C1 segment of cervical spinal cord (tissue), 14 donors: ENCODE results near the gene MEI1.
A peak's percentile ranks its signal among the peaks of the same experiment; 100 is the strongest.

Source experiments
- DNase-seq, 14 donors: peaks; one replicate each; lab custom pipeline; 2025; lab: John Stamatoyannopoulos, UW

The MEI1 gene

DNA sequence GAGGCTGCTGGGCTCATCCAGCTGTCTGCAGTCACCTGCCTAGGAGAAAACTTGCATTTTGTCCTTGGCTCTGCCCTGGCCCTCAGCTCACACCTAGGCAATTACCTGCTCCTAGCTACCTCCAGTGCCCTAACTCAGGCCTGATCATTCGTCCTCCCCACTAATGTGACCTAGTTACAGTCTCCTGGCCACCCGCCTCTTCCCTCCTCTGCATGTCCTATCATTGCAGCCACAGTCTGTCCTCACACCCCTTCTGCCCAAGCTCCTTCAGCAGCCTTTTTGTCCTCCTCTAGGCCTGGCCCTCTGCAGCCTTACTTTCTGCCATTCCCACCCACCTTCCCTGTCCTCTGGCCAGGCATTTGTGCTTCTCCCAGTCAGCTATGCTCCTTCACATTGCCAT is 83.4 kb downstream of the MEI1 start:
- peak in 1 of 14 donors; percentile 44 for DNase-seq

DNA sequence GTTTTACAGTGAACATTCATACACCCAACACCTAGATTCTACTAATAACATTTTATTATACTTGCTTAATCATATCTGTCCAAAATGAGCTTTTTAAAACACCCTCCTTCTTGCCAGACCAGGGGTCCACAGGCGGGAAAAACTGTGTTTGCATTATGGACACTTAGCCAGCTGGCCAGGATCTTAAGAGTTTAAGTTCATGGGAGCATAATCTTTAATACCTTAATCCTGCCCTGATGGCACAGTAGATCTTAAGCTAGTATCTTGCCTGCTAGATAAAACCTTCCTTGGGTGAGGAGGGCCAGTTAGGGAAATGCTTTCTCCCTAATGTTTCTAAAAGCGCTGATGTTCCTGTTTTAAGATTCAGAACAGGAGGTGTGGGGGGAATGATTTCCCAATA is 88.0 kb downstream of the MEI1 start:
- no peak for DNase-seq

DNA sequence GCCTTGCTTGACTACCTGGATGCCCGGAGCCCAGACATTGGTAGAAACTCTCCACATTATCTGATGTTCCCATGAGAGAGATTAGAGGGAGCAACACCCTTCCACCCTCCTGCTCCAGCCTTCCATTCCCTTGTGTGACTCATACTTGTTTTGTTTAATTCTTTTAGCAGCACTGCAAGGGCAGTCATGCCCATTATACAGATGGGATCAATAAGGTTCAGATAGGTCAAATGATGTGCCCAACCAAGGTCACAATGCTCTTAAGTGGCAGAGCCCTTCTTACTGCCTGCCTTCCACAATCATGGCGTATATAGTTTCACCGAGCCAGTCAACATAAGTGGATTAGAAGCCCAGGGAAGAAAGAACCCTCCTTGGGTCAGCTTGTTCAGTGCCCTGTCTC is 94.6 kb downstream of the MEI1 start:
- DNase-seq, result no peak

DNA sequence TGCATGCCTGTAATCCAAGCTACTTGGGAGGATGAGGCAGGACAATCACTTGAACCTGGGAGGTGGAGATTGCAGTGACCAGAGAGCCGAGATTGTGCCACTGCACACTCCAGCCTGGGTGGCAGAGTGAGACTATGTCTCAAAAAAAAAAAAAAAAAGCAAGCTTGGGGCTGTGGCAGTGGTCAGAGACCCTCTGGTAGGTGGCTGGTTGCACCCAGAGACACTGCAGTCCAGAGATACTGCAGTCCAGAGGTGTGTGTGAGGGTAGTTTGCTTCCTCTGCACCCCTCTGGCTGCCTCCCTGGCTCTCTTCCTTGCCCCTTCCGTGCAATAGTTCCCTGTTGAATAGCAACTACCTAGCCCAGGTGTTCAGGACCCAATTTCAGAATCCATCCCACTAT is 99.4 kb downstream of the MEI1 start:
- no peak for DNase-seq

DNA sequence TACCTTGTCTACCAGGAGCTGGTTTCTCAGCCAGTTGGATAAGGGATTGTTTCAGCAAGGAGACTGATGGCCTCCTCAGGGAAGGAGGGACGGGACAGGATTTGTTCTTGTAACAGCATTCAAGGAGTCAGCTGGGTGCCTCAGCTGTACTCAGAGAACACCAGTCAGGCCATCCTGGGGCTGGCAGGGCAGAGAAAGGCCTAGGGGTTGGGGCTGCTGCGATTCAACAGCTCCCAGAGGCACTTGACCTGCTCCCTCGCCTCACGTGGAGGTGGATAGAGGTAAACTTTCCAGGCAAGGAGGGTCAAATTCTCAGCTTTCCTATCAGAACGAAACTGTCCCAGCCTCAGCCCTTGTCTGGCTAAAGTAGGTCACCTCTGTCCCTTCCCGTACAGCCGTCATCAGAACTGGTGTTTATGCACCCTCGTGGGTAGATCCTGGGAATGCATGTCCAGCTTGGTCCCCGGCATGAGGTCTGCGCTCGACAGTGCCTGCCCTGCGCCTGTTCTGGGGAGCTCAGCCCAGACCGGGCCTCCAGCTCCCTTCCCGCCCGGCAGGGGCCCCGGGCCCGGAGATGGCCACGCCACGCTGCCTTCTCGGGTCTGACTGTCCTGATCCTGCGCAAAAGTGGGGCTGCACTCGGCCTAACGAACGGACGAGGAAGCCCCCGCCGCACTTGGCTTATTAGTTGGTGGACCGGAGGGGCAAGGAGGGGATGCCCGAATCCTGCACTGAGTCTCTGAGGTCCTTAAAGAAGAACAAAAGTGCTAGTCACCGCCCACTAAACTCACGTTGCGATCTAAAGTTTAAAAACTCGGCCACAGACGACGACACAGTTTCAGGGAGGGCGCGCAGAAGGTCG is 100.4 kb downstream of the MEI1 start:
- DNase-seq, result peak in 8 of 14 donors; percentile 57 to 84 (median 66)

DNA sequence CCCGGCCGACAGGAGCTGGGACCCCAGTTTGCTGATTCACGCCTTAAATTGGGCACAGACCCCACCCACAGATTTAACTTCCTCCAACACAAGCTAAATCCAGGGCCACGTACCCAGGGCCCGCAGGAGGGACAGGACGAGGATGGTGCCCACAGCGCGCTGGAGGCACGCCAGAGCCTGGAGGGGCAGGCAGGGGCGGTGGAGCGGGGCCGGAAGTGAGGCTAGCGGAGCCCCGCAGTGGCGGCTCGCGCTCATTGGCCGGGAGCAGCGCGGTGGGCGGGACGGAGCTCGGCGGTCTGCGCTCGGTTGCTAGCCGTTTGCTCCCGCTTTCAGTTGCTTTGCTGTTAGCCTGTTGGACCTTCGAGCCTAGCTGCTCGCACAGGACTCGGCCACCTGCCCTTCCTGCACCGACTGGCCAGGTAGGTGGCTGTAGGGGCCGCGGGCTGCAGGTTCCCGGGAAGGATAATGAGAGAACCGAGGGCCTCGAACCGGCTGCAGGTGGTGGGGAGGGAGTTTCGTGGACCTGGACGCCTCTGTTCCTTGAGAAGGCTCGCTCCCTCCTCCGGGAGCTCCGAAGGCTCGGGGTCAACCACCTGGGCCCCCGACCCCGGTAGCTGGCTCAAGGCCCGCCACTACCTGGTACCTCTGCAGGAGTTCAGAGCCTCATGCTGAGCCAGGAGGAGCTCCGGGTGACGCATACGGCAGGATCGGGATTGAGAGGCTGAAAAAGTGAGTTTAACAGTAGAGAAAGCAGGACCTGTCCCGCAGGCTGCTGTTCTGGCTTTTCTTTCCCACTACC is 101.2 kb downstream of the MEI1 start, which contains the start of gene CCDC134:
Gene CCDC134, plus strand, starts transcription at position 332 of the 799 bp plus-strand sequence. CDS start 8,212 bp downstream, outside the sequence.
- peak; percentile 50 to 92 (median 85) for DNase-seq

DNA sequence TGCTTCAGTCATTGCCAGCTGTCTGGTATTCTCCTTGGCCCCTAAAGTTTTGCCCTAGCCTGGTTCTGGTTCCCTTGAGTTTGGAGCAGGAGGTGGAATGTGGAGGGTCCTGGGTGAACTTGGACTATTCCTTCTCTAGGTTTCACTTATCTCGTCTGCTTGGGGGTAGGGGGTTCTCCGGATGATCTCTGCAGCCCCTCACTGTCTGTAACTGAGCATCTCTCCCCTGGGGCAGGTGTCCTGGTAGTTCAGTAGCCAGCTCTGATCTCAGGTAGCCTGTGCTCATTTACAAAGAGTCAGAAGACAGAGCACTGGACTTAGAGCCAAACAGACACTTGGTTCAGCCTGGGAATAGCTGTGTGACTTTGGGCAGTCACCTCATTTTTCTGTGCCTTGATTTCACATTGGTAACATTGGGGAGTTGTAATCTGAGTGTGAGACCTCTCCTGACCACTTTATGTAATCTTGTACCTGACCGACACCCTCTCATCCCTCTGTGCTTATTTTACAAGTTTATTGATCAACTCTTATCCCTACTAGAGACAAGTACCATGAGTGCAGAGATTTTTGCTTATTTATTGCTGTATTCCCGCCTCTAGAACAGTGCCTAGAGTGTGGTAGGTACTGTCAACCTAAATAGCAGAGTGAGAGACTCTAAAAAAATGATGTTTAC is 102.0 kb downstream of the MEI1 start:
- DNase-seq, result no peak

DNA sequence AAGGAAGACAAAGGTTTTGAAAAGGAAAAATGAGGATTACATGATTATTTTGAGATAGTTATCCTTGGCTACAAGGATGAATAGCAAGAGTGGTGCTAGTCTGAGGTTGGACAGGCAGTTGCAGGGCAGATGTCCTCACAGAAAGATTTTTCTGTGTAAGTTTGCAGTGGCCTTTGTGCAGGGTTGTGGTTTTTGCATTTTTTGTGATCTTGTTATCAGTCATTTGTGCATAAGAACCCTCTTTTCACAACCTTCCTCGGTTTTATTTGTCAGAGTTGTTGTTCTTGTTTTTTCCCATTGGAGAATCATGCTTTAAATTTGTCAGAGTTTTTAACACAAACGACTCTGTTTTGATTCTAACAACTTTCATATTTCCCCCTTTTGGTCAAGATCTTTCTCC is 102.6 kb downstream of the MEI1 start:
- DNase-seq, result no peak

DNA sequence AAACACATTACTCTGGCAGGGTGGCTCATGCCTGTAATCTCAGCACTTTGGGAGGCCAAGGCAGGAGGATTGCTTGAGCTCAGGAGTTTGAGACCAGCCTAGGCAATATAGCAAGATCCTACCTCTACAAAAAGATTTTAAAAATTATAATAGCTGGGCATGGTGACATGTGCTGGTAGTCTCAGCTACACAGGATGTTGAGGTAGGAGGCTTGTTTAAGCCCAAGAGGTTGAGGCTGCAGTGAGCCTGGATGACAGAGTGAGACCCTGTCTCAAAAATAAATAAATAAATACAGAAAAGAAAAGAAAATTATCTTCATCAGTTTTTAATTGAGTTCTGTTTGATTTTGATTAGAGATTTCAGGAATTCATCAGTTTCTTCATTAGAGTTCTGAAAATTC is 106.3 kb downstream of the MEI1 start:
- DNase-seq, result no peak

DNA sequence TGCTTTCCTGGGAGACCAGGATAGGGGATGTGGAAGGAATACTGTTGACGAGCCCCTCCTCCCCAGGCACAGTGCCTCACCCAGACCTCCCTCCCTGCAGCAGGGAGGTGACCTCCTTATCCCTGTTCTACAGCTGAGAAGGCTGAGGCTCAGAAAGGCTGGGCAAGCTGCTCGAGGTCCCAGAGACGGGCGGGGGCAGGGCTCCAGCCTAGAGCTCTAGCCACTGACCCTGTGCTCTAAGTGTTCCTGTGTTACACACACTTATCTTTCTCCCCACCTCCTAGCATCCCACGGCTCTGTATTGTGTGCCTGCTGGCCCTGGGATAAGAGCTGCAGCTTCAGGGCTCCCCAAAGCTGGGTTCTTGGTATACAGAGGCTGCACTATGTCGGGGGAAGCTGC is 109.1 kb downstream of the MEI1 start:
- DNase-seq, result no peak

DNA sequence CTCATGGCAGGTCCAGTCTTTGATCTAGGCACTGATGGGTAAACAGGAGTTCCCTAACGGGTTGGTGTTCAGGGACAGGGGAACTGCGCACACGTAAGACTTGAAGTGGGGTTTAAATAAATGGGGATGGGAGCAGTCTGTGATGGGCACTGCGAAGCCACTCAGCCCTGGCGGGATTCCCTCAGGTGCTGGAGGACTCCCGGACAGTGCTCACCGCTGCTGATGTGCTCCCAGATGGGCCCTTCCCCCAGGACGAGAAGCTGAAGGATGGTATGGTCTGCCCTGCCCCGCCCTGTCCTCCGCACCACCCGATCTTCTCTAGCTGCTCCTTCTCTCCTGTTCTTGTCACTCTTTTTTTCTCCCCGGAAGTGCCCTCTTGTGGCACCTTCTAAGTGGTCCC is 110.7 kb downstream of the MEI1 start:
- no peak for DNase-seq

DNA sequence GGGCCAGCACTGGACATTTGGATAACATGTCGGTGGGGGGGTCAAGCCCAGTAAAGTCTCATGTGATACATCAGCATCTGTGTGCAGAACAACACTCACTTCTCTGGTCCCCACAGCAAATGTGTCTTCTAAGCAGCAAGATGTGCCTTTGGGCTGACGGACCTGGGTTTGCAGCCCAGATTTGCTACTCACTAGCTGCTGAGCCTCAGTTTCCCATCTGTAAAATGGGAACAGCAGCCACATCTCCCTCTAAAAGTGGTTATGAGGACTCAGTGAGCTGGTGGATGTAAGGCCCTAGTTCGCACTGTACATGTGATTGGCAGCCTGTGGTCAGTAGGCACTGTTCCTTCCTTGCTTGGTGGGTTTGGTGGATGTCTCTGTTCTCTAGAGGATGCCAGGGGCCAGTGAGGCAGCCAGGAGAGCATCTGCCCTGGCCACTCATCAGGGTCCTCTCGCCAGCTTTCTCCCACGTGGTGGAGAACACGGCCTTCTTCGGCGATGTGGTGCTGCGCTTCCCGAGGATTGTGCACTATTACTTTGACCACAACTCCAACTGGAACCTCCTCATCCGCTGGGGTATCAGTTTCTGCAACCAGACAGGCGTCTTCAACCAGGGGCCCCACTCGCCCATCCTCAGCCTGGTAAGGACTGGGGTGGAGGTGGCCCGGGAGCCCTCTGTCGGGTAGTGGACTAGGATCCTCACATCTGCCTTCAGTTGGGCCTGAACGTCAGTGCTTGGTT is 113.7 kb downstream of the MEI1 start:
- DNase-seq, result no peak

DNA sequence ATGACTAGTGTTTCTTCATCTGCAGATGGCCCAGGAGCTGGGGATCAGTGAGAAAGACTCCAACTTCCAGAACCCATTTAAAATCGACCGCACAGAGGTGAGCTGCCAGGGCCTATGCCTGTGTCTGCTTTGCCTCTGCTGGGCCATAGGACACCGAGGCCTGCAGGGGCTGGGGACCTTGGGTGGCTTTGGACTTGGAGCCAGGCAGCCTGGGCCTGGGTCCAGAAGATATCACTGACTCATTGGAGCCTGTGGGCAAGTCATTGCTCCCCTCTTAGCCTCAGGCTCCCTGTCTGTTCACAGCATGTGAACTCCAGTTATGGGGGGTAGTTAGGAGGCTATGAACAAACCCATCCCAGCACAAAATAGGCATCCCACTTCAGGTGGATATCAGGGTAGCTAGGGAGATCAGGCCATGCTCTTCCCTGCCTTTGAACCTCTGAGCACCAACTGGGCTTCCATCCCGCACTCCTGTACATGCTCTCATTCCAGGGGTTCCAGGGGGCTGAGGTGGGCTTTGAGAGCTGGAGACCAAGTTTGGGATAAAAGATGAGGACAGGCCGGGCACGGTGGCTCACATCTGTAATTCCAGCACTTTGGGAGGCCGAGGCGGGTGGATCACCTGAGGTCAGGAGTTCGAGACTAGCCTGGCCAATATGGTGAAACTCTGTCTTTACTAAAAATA is 114.6 kb downstream of the MEI1 start:
- DNase-seq, result no peak

DNA sequence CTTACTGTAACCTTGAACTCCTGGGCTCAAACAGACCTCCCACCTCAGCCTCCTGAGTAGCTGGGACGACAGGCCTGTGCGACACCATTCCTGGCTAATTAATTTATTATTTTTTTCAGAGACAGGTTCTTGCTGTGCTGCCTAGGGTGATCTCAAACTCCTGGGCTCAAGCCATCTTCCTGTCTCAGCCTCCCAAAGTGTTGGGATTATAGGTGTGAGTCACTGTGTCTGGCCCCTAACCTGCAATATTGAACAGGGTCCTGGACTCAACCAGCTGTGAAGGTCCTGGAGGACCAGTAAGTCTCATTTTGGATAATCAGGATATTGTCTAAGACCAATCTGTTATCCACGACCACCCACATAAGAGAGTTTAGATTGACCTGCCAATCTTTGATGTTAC is 116.4 kb downstream of the MEI1 start:
- DNase-seq, result no peak

DNA sequence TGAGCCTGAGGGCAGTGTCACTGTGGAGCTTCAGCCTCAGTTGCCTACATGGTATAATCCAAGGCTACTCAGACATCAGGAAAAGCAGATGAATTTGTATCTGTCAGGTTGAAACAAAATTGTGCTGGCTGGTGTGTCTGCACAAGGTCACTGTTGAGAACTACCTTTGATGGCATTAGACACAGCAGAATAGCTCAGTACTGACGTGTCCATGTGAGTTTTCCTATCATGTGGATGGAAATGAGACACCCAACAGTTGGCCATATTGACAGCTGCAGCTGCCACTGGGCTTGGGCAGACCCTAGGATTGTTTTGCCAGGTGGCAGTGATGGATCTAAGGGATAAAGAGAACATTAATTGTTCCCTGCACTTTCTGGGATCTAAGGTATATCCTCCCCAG is 116.9 kb downstream of the MEI1 start:
- no peak for DNase-seq

DNA sequence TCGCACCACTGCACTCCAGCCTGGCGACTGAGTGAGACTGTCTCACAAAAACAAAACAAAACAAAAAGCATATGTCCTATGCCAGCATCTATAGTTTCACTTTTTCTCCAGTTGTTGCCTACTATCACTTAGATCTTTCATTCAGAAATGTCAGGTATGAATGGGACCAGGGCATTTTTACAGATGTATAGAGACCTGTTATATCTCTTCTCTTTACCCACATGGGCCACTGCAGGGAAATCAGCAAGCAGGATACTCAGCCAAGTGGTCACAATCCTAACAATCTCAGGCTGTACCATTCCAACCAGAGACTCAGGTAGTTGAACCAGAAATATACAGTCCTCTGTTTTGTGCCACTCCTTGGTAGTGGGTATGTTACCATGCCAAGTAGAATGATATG is 117.6 kb downstream of the MEI1 start:
- DNase-seq, result no peak

DNA sequence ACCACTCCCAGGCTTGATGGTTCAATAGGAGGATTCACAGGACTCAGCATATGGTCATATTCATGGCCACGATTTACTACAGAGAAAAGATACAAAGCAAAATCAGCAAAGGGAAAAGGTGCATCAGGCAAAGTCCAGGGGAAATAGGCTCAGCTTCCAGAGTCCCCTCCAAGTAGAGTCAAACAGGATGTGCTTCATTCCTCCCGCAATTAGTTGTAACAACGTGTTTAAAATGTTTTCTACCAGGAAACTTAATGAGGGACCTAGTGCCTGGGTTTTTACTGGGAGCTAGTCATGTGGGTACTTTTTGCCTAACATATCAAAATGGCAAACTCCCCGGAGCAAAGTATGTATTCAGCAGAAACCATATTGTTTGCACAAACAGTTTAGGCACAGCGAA is 118.7 kb downstream of the MEI1 start:
- DNase-seq, result no peak

DNA sequence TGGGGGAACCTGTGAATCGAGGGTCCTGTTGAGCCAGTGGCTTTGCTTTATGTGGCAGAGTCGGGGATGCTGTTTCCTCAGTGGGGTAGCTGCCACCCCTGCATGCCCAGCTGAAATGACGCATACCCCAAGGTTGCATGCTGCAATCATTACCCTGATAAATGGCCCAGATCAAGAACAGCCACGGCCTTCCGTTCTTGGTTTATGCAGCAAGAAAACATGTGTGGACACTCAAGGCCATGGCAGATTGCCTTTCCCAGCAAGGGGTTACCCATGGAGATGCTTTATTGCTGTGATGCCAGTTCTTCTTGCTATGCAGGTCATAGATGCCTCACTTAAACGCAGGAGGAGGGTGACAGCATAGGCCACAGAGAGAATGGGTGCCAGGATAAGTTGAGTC is 119.3 kb downstream of the MEI1 start:
- DNase-seq, result no peak

DNA sequence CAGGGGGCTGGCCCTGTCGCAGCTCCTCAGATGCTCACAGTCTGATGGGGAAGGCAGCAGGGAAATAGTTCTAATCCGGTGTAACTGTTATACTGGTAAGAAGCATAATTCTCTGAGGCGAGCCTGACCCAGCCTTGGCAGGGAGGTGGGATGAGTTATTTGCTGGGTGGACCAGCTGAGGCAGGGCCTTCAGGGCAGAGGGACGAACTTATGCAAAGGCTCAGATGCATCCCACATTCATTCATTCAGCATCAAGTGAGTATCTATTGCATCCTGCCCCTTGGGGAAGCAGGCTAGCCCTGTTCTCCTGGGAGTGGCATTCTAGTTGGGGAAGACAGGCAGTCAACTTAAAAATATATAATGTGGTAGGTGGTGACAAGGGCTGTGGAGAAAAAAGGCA is 120.0 kb downstream of the MEI1 start:
- no peak for DNase-seq

DNA sequence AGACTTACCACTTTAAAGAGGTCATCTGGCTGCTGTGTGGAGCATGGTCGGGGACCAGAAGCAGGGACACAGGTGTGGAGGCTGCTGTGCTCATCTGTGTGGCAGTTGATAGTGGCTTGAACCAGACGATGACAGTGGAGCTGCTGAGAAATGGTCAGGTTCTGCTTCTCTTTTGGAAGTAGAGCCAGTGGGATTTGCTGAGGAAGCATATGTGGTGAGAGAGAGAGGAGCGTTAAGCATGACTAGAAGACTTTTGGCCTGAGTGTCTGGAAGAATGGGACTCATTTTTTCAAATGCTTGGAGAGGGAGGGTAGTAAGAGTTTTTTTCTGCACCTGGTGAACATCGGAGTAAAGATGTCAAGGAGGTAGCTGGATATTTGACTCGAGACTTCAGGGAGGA is 121.1 kb downstream of the MEI1 start:
- no peak for DNase-seq
